HG03135 (cell line): ENCODE measurements around the gene NCOR2.

Source experiments
- ATAC-seq: cut with Tn5 transposase; IDR thresholded peaks from one replicate; pipeline ENCODE4 v1.9.1; 2021; ENCODE audit warnings: mild to moderate bottlenecking, moderate library complexity; ENCODE audit not compliant: unreplicated experiment

The NCOR2 gene

DNA sequence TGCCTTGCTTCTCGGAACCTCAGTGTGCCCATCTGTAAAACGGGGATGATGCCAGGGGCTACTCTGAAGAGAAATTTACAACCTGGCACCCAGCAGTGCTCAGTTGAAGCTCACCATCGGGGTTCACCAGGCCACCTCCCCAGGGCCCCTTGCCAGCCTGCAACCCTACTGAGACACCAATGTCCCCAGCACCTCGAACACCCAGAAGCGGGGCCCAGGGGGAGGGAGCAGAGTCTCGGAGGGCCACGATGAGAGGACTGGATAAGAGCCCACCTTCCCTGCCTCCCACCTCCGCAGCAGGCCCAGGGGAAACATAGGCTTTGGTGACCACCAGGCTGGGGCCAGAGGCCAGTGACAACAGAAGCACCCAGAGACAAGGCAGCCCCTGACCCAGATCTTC is 22.4 kb downstream of the NCOR2 start:
- no peak for ATAC-seq

DNA sequence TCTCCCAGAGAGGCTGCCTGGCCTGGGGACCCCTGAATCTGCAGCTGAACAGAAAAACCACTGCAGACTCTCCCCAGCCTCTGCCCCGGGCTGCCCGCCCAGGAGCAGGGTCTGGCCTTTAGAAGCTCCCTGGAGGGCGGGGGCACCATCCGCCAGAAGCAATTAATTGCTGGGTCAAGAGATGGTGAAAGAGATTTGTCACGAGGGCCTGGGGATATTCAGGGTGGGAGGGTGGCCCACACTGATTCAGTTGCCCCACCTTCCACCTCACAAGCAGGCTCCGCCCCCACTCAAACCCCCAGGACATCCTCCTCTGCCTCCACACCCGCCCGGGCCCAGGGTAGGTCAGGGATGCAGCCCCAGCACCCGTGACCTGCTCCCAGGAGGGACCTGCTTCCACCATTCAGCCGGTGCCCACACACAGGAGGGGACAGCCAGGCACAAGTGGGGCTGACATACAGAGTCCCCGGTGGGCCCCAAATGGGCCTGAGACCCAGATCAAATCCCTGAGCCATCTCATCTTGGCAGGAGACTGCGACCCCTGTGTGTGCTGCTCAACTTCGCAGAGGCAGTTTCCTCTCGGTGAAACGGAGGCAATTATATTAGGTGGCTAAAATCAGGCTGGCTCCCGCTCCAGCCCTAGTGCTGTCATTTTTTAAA is 23.0 kb downstream of the NCOR2 start:
- ATAC-seq = no peak

DNA sequence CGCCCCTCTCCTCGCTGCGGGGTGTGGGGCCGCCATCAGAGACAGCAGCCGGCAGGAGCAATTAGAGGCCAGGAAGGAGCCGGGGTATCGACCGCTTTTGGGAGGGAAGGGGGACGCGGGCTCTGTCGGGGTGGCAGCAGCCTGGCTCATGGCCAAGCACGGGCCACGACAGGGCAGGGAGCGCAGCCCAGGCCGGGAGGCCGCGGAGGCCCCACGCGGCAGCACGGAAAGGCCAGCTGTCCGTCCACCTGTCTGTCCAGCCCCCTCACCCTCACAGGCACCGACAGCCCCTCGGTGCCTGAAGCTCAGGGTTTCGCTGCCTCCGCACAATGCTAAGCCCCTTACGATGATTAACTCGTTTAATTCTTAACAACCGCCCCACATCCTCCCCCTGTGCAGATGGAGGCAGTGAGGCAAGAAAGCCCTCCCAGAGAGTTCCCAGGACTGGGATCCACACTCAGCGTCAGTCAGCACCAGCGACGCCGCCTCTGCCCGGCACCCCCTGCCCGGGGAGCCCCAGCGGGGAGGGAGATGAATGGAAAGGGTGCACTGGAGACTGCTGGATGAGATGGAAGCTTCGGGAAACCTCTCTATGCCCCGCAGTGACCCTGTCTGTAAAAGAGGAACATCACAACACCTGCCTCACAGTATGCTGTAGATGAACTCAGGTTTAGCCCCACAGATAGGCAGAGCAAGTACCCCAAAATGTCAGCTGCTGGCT is 23.7 kb downstream of the NCOR2 start:
- ATAC-seq = no peak

DNA sequence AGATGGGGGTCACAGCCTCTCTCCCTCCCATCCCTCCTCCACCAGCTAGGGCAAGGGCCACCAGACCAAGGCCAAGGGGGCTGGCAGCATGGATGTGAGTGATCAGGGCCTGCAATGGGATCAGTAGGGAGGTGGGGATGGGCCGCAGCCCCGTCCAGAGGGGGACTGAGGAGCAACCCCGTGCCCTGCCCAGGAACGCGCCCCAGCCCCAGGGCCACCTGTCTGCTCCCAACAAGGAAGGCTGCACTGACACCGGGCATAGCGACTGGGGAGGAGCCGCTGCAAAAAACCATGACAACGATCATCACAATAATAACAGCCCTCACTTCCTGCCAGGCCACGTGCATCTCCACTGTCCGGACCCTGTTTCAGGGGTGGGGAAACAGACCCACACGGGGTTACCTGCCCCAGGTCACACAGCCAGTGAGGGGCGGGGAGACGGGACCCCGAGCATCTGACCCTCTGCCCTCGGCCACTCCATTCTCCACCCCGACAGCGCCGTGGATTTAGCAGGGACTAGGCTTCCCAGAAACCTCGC is 24.3 kb downstream of the NCOR2 start:
- ATAC-seq = no peak

DNA sequence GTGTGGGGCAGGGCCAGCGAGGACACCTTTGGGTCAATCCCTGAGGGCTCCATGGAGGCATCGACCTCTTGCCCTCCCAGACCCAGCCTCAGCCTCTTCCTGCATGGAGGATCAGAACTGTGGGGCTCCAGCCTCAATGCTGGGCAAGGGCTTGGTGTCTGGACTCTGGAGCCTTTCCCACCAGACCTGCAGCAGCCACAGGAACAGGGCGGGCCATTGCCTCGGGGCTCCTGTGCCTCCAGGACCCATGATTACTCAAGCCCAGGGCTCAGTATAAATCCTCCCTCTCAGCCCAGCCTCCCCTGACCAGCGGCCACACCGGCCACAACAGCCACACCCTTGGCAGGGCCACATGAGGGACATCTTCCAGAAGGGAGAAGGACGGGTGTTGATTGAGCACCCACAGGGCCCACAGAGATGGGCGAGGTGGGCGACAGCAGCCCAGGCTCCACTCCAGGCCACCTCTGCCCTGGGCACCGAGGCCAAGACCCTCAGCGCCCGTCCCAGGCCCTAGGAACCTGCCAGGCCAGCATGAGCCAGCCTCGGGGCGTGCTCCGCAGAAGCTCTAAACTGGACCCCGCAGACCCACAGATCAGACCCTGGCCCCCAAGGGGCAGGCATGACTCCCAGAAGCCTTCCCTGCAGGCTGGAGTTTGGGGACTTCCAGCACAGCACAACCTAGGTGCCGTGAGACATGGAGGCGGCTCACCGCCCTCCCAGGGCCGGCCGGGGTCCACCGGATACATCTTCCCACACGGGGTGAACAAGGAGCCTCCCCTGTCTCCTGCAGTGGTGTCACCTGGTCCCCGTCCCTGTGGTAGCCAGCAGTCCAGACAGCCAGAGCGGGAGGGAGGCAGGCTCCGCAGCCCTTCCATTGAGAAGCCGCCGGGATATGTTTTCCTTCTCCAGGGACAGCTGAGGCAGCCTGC is 25.1 kb downstream of the NCOR2 start:
- ATAC-seq = no peak

DNA sequence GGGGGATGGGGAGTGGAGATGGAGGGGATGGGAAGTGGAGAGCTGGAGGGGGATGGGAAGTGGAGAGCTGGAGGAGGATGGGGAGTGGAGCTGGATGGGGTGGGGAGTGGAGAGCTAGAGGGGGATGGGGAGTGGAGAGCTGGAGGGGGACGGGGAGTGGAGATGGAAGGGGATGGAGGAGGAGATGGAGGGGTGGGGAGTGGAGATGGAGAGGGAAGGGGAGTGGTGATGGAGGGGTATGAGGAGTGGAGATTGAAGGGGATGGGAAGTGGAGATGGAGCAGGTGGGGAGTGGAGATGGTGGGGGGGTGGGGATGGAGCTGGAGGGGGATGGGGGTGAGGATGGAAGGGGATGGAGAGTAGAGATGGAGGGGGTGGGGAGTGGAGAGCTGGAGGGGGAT is 26.1 kb downstream of the NCOR2 start:
- no peak for ATAC-seq

DNA sequence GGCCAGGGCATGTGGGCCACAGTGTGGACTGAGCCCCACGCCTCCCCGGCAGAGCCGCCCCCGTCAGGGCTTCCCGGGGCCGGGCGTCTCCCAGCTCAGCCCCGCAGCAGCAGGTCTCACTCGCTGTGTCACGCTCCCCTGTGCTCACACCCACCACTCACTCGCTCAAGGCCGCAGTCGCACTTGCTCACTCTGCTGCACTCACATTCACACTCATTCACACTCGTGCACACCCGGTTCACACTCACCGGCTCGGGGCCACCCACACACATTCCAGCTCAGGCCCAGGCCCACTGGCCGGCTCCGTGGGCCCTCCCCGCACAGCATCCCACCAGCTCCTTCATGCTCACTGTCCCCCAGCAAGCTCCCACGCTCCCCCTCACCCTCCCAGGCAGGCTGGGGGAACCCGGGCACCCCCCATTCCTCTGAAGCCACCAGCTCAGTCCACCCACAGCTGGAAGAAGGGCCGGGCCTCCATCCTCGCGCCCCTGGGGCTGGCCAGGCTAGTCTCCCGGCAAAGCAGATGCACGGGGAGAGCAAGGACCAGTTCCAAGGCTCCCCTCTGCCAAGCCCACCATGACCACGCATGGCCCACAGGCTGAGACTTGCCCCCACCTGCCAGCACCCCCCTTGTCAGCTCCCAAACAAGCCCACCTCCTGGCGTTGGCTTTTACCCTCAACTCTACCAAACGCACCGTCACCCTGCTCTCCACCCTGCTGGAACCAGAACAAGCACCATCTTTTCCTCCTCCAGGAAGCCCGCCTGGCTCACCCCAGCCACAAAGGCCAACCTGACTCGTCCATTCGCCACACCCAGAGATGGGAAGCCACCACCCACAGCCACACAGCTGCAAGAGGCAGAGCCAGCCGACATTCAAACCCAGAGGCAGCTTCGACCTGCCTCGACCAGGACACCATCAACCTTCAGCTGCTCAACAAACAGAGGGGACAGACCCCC is 28.0 kb downstream of the NCOR2 start:
- no peak for ATAC-seq

DNA sequence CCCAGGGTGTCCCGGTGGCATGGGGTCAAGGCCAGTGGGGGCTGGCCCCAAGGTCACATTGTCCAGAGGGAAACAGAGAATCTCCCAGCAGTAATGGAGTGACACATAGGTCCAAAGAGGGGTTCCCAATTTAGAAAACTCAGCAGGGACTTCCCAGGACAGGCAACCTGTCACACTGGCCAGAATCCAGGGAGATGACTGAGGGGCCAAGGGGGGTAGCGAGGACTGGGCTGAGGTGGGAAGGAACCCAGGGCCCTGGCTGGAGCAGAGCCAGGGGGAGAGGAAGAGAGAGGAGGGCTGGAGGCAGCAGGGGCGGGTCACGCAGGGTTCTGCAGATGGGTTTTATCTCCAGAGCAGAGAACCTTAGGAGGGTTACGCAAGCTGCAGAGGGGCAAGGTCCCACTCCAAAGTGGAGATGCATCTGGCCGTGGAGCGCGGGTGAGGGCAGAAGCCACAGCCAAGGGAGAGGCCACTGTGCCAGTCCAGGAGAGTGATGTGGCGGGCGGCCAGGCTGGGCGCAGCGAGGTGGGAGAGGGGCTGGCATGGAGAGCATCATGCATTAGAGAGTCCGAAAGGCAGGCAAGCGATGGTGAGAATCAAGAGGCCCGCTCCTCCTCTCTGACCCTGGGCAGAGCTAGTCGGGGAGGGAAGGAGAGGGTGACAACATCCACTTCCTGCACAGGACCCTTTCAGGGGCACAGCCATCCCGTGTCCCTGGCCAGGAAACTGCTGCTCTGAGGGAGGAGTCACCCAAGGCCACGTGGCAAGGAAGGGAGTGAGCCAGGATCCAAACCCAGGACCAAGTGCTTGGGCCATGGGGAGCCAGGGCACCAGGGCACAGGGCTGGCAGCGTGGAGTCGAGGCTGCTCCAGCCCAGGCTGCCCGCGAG is 29.0 kb downstream of the NCOR2 start:
- ATAC-seq = no peak

DNA sequence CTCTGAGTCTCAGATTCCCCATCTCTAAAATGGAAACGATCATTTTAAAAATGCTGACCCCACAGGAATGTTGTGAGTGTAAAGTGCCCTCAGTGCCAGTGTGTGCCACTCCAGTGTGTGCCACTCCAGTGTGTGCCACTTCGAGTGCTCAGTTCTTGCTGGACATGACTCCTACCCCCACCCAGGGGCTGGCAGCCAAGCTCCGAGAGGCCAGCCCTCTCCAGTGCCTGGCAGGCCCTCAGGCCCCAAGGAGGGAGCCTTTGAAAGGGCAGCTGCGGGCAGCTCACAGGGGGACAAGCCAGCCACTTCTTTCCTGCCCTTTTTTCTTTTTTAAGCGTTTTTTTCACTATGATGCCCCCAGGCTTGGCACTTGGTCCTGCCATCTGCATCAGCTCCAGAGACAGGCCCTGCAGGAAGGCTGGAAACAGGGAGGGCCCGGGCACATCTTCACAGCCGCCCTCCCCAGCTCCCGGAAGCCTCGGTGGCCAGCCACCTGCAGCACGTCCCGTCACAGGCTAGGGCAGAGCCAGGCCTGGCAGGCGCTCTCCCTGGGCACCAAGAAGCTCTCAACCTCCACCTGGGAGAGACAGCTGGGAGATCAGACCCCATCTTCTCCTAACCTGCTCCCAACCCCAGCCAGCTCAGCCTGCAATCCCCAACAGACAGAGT is 29.8 kb downstream of the NCOR2 start:
- no peak for ATAC-seq

DNA sequence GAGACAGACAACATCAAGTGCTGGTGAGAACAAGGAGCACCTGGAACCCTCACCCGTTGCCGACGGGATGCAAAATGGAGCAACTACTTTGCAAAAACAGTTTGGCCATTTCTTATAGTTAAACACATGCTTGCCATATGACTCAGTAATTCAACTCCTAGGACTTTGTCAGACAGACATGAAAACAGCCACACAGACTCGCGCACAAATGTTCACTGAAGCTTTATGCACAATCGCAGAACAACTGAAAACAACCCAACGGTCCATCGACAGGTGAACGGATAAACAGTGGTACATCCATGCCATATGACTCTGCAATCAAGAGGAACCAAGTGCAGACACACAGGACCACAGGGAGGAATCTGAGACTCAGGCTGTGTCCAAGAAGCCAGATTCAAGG is 30.8 kb downstream of the NCOR2 start:
- no peak for ATAC-seq

DNA sequence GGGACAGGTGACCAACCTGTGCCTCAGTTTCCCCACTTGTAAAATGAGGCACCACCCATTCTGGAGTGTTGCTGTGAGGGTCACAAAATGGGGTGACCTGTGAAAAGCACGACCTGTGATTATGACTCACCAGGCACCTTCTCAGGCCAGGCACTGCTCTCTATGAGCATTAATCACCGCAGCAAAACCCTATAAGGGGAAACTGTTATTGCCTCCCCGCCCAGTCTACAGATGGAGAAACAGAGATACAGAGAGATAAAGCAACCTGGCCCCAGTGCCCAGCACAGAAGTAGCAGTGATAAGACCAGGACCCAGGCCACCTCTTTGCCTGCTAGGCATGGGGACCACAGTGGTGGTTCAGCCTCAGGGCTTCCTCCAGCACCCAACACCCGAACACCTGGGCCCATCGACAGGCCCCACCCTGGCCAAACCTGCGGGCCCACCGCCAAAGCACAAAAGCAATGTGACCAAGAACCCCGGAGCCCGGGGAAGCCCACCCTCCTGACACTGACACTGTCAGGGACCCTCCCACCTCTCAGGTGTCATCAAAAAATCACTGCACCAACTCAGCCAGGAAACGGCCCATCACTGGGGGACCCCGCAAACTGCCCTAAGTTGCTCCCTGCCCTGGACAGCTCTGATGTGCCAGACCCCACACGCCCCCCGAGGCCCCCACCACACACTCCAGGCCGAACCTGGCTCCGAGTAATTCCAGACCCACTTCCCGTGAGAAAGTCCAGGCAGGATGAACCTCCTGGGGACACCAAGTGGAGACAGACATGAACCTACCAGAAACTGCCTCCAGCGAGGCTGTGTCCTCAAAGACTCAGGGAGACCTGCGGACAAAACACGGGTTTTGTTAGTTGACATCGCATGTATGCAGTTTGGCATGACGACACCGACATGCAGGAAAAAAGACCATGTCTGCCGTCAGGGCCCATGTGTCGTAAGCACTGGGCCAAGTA is 32.4 kb downstream of the NCOR2 start:
- no peak for ATAC-seq

DNA sequence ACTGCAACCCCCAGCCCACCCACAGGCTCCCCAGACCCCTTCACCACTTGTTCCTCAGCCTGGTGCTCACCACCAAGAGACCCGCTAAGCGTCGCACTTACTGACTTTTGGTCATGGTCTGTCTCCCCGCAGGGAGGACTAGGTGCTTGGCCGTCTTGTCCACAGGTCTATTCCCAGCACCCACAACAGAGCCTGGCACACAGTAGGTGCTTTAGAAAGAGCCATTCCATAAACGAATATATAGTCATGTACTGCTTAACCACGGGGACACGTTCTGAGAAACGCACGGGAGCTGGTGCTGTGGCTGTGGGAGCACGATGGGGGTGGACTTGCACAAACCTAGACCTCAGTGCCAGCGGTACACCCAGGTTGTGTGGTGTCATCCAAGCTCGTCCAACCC is 34.0 kb downstream of the NCOR2 start:
- no peak for ATAC-seq

DNA sequence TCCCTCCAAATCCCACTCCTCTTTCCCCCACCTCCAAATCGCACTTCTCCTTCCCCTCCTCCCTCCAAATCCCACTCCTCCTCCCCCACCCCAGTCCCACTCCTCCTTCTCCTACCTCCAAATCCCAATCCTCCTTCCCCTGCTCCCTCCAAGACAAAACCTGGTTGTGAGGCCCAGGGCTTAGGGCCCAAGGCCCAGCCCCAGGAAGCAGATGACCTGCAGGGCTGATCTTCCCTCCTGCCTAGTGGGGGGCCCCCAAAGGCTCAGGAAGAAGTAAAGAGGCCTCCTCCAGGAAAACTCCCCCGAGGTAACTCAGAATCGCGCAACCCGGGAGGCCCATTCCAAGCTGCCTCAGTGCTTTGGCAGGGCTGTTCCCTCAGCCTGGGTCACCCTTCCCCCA is 34.4 kb downstream of the NCOR2 start:
- no peak for ATAC-seq

DNA sequence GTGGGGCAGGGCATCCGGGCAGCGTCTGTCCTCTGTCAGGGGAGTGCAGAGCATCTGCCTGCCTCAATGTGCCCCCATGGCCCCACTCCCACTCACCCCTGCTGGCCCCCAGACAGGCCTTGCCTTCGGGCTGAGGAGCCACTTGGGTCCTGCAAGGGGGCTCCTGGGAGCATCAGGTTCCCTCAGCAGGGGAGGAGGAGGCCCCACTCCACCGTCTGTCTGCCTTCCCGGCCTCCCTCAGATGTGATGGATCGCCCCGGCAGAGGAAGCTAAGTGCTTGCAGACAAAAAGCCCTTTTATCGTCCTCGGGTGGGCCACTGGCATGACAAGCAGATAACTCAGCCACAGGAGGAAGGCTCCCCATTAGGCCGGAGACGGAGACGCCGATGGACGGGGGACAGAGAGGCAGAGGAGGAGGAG is 35.1 kb downstream of the NCOR2 start:
- no peak for ATAC-seq

DNA sequence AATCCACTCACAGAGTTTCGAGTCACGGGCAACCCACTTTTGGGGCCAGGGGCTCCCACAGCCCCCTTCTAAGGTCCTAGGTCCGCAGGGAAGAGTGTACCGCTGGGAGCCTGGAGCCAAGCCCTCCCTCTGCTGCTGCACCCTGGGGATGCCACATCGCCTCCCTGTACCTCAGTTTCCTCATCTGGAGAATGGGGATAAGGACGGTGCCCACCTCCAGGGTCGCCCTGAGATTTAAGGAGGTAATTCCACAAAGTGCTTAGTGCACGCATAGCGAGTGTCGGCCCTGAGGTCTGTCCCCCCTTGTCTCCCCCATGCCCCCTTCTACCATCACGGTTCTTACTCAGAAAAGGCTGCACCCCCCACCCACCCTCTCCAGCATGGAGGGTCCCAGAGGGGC is 35.5 kb downstream of the NCOR2 start:
- ATAC-seq = no peak

DNA sequence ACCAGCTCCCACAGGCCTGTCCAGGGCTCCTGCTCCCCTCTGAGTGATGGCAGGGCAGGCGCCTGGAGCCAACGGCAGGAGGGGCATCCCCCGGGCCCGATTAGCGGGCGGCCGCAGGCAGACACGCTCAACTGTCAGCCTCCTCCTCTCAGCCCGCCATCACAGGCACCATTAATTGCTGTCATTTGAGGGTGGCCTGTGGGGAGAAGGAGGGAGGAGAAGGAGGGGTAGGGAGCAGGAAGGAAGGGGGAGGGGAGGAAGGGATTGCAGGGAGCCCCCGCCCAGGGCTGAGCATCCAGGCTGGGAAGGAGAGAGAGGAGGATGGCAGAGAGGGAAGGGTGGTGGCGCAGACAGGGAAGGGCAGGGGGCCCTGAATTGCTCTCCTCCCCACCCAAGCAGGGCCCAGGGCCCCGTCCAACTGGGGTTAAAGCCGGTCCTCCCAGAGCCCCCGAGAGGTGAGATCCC is 36.1 kb downstream of the NCOR2 start:
- ATAC-seq = no peak

DNA sequence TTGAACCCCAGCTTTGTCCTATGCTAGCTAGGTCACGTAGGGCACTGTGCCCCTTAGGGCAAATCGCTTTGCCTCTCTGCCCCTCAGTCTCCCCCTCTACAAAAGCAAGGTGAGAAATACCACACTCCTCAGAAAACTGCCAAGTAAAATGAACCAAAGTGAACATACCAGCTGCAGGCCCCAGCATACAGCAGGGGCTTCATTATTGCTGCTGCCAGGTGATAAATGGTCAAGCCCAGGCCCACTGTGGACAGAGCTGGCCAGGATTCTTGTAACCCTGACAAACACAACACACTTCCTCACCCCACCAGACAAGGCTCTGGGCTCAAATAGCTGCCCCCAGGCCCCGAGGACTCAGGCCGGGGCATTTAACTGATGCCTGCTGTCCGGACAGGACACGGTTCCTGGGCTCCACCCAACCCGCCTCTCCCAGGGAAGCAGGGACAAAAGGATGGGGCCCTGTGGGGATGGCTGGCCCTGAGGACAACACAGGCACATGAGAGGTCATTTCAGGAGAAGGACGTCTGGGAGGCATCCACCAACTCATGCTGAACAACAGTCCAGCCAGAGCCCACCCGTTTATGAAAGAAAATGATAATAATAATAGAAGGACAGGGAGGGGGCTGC is 36.7 kb downstream of the NCOR2 start:
- no peak for ATAC-seq
